ENCODE results near the gene ANKS6. TPM values are rescaled to one million over a fixed set of nuclear protein-coding genes. Genes with fewer than 3 reads are reported as not detected.

ANKS6 gene
- total and polyA plus RNA-seq, 2 of the 8 experiments (the other 6 are each of a cell fraction or from before 2014, with no cell fraction given) = 34.1 to 56.3 TPM

GRCh38 chr9:98700801-98701200 lies 95.6 kb downstream of the ANKS6 start:
- no peak overlapping the region for H3K18ac ChIP-seq (ENCODE audit: extremely low read depth, low read length)
- H3K4ac ChIP-seq (replicated peaks; ENCODE audit: insufficient read length, low read depth, low read length) = no peak overlapping the region
- no peaks in the 10 kb centered on the region for H3K4me1 ChIP-seq (replicated peaks in 1 of 4; ENCODE audit: control insufficient read depth in 3 of 4, insufficient read depth in 4 of 4, low read length in 3 of 4)
- FAIRE-seq (no peak), DNase-seq (ENCODE audit: low read depth in 1 of 2, low spot score in 2 of 2) (no peak)
- H3K79me1 ChIP-seq (ENCODE audit: low read depth, low read length) = no peaks in the 10 kb centered on the region
- H3K23ac ChIP-seq (ENCODE audit: insufficient read length) = no peak overlapping the region
- no peak overlapping the region for H2AK5ac ChIP-seq (ENCODE audit: low read depth, low read length)
- H3K27me3 ChIP-seq (replicated peaks in 1 of 4; ENCODE audit: control insufficient read depth in 3 of 4, extremely low read depth in 1 of 4, insufficient read depth in 3 of 4, low read length in 3 of 4) = peaks cover 0 to 8% (median 6%) of the 10 kb centered on the region in 4 experiments; a peak in 4 of 7 replicates
- ChIA-PET POLR2A (ENCODE audit: partially characterized antibody) (no interaction called here), CTCF (ENCODE audit: partially characterized antibody) (interaction anchor here (0.7 to 1.4 kb wide), 4 partner anchors 9 to 115 kb away, joined by 3 read pairs; no protein-coding TSS in a partner anchor)
- no peak overlapping the region for H2BK20ac ChIP-seq (ENCODE audit: low read length)
- no peaks in the 10 kb centered on the region for H3K23me2 ChIP-seq (ENCODE audit: low read depth, low read length)
- no peak overlapping the region for H3K4me2 ChIP-seq (ENCODE audit: insufficient read depth in 1 of 2, low read depth in 2 of 2, low read length in 2 of 2)
- no peak overlapping the region for H3K9ac ChIP-seq (replicated peaks in 1 of 4; ENCODE audit: extremely low read depth in 1 of 4, low read depth in 3 of 4, low read length in 3 of 4)
- H2BK12ac ChIP-seq (ENCODE audit: low read depth, low read length) = no peak overlapping the region
- H3K36me3 ChIP-seq (ENCODE audit: control insufficient read depth in 2 of 4, insufficient read depth in 4 of 4, low read length in 3 of 4) = no peaks in the 10 kb centered on the region
- H4K5ac ChIP-seq (ENCODE audit: insufficient read length, low read depth, low read length) = no peak overlapping the region
- no peak overlapping the region for H3K56ac ChIP-seq (replicated peaks; ENCODE audit: insufficient read length, low read depth, low read length)
- peaks cover 0 to 1% of the 10 kb centered on the region in 2 experiments for H4K20me1 ChIP-seq (replicated peaks in 1 of 2; ENCODE audit: control insufficient read depth in 1 of 2, insufficient read depth in 2 of 2, low read length in 2 of 2)
- H4K91ac ChIP-seq (replicated peaks; ENCODE audit: insufficient read length, low read length) = no peak overlapping the region
- no peak overlapping the region for H2BK5ac ChIP-seq (ENCODE audit: low read depth, low read length)
- H2BK120ac ChIP-seq (replicated peaks; ENCODE audit: low read depth, low read length) = no peak overlapping the region
- H4K8ac ChIP-seq (ENCODE audit: extremely low read depth, insufficient read depth, low read length) = no peak overlapping the region
- H3K14ac ChIP-seq (ENCODE audit: insufficient read length) = no peak overlapping the region
- no peak overlapping the region for H2AFZ ChIP-seq (ENCODE audit: low read length)
- no peak overlapping the region for H3K27ac ChIP-seq (ENCODE audit: low read depth, low read length)
- no peak overlapping the region for H2BK15ac ChIP-seq (ENCODE audit: low read length)
- WGBS, 2 experiments (ENCODE audit: extremely low coverage in 1 of 2, insufficient coverage in 1 of 2, insufficient read length in 1 of 2, insufficient replicate concordance in 2 of 2, low coverage in 1 of 2, low lambda C conversion rate in 2 of 2, missing lambda C conversion rate in 1 of 2) = 65% methylated on average over 4 of the region's 4 CpGs; no CpG with 5 or more reads in 1 of the 2 experiments
- H3K9me3 ChIP-seq (ENCODE audit: insufficient read depth in 2 of 2, low read depth in 1 of 2, low read length in 1 of 2) = no peaks in the 10 kb centered on the region
- no peaks in the 10 kb centered on the region for H3K79me2 ChIP-seq (ENCODE audit: control insufficient read depth in 1 of 2, insufficient read depth in 2 of 2, low read length in 2 of 2)
- H3K4me3 ChIP-seq (ENCODE audit: extremely low read depth in 1 of 4, insufficient read depth in 2 of 4, low read depth in 3 of 4, low read length in 4 of 4) = no peak overlapping the region
- TF ChIP-seq JUN (IDR thresholded peaks at IDR 0.05; ENCODE audit: low read depth, low read length) (no peak), GABPA (IDR thresholded peaks at IDR 0.05; ENCODE audit: borderline replicate concordance, insufficient read depth, low read length) (no peak), SIN3A (conservative IDR thresholded peaks at IDR 0.05 in 1 of 2, IDR thresholded peaks at IDR 0.05 in 1 of 2; ENCODE audit: low read depth in 1 of 2, low read length in 2 of 2) (no peak), POU5F1 (IDR thresholded peaks at IDR 0.05; ENCODE audit: low read depth, low read length) (no peak), ASH2L (IDR thresholded peaks at IDR 0.05; ENCODE audit: low read length) (no peak), ATF2 (IDR thresholded peaks at IDR 0.05; ENCODE audit: low read length) (no peak), KDM5A (IDR thresholded peaks at IDR 0.05; ENCODE audit: low read length) (no peak), GTF2F1 (IDR thresholded peaks at IDR 0.05; ENCODE audit: borderline replicate concordance, low read depth, low read length) (no peak), E2F6 (IDR thresholded peaks at IDR 0.05) (no peak), SIRT6 (IDR thresholded peaks at IDR 0.05; ENCODE audit: low read length) (no peak), BRCA1 (IDR thresholded peaks at IDR 0.05; ENCODE audit: low read depth, low read length) (no peak), MAX (IDR thresholded peaks at IDR 0.05) (no peak)

Data from H1 (cell line).